Measurements from ENCODE around the gene DNAH6. TPM values are rescaled to one million over a fixed set of nuclear protein-coding genes. Genes with fewer than 3 reads are reported as not detected.

DNAH6 gene
- total and polyA plus RNA-seq, 9 of the 15 experiments (the other 6 are each of a cell fraction or from before 2014, with no cell fraction given), result 0.01 to 0.04 (median 0.01) TPM; not detected in 5

DNA sequence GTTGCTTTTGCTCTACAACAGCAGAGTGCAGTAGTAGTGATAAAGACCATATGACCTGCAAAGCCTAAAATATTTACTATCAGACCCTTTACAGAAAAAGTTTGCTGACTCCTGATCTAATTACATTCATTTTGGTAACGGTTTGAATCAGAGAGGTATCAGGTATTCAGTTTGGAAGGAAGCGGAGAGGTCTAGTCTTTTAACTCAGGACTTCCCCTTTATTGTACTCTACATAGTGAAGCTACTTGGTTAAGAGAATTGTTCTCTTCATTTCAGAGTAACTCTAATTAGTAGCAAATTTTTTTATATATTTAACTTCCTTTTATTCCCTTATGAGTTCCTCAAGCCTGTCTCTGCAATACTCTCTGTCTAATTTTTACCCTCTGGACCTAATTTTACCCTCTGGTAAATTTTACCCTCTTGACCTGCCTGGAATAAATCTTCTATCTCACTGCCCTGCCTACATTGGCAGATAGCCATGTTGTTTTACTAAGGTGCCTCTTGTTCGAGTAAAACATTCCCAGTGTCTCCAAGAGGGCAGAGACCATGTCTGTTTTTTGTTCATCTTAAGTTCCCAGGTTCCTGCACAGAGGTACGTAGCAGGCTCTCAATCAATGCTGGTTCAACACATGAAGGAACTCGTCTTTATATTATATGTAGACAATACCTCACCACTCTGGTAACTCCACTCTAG lies 170.6 kb downstream of the DNAH6 start (continued):
- TF ChIP-seq, protein P1, sequence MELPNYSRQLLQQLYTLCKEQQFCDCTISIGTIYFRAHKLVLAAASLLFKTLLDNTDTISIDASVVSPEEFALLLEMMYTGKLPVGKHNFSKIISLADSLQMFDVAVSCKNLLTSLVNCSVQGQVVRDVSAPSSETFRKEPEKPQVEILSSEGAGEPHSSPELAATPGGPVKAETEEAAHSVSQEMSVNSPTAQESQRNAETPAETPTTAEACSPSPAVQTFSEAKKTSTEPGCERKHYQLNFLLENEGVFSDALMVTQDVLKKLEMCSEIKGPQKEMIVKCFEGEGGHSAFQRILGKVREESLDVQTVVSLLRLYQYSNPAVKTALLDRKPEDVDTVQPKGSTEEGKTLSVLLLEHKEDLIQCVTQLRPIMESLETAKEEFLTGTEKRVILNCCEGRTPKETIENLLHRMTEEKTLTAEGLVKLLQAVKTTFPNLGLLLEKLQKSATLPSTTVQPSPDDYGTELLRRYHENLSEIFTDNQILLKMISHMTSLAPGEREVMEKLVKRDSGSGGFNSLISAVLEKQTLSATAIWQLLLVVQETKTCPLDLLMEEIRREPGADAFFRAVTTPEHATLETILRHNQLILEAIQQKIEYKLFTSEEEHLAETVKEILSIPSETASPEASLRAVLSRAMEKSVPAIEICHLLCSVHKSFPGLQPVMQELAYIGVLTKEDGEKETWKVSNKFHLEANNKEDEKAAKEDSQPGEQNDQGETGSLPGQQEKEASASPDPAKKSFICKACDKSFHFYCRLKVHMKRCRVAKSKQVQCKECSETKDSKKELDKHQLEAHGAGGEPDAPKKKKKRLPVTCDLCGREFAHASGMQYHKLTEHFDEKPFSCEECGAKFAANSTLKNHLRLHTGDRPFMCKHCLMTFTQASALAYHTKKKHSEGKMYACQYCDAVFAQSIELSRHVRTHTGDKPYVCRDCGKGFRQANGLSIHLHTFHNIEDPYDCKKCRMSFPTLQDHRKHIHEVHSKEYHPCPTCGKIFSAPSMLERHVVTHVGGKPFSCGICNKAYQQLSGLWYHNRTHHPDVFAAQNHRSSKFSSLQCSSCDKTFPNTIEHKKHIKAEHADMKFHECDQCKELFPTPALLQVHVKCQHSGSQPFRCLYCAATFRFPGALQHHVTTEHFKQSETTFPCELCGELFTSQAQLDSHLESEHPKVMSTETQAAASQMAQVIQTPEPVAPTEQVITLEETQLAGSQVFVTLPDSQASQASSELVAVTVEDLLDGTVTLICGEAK (IDR thresholded peaks at IDR 0.05), result no peak
- TF ChIP-seq, protein P1 (CRISPR knock-in tag; IDR thresholded peaks at IDR 0.05), result no peak
- TF ChIP-seq DIDO1 (tag; IDR thresholded peaks at IDR 0.05; ENCODE audit: low read depth) (no peak), FUS (optimal IDR thresholded peaks at IDR 0.05; ENCODE audit: low read depth, low read length) (no peak), NFIX (CRISPR knock-in tag; IDR thresholded peaks at IDR 0.05; ENCODE audit: low read depth) (no peak), ILF3 (IDR thresholded peaks at IDR 0.05; ENCODE audit: borderline replicate concordance) (no peak), NR1H2 (CRISPR knock-in tag; IDR thresholded peaks at IDR 0.05) (no peak), U2AF2 (optimal IDR thresholded peaks at IDR 0.05; ENCODE audit: low read depth, low read length) (no peak), PML (IDR thresholded peaks at IDR 0.05; ENCODE audit: low read length) (no peak), TBP (optimal IDR thresholded peaks at IDR 0.05; ENCODE audit: low read depth, low read length) (no peak)
- TF ChIP-seq, protein P2, sequence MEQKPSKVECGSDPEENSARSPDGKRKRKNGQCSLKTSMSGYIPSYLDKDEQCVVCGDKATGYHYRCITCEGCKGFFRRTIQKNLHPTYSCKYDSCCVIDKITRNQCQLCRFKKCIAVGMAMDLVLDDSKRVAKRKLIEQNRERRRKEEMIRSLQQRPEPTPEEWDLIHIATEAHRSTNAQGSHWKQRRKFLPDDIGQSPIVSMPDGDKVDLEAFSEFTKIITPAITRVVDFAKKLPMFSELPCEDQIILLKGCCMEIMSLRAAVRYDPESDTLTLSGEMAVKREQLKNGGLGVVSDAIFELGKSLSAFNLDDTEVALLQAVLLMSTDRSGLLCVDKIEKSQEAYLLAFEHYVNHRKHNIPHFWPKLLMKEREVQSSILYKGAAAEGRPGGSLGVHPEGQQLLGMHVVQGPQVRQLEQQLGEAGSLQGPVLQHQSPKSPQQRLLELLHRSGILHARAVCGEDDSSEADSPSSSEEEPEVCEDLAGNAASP (IDR thresholded peaks at IDR 0.05), result no peak
